ENCODE data around the gene EBF3. TPM values are rescaled to one million over a fixed set of nuclear protein-coding genes. Genes with fewer than 3 reads are reported as not detected.

The EBF3 gene
- total RNA-seq, 1 experiment from 2014 or later: 56.2 TPM

DNA sequence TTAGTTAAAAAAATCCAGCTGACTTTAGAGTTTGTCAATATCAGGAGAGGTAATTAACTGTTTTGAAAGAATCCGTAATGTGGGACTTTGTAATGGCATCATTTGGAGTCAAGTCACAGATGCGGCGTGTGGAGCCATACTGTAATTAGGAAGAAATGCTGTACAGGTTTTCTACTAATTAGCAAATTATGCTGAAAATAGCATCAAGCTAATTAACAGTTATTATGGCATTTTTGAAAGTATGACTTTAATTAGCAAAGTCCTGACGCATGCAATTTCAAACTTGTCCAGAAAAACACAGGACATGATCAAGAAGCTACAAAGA is 68.3 kb downstream of the EBF3 start:
- TF ChIP-seq EZH2 (IDR thresholded peaks at IDR 0.05; ENCODE audit: borderline replicate concordance, low read depth, low read length, poor library complexity, severe bottlenecking) (no peak), CTCF (conservative IDR thresholded peaks at IDR 0.05; ENCODE audit: low read depth, low read length) (no peak)
- DNase-seq (ENCODE audit: low spot score): no peak
- CTCF ChIA-PET: interaction anchor here (0.9 kb wide), 1 partner anchor 18 kb away, joined by 6 read pairs; no protein-coding TSS in a partner anchor
- no peaks in the 10 kb centered on the region for H3K9me3 ChIP-seq (ENCODE audit: low read depth, low read length, poor library complexity, severe bottlenecking)
- no TSS peak for BruUV-seq (replicated peaks)
- H3K27me3 ChIP-seq (replicated peaks; ENCODE audit: insufficient read depth, low read depth, low read length, poor library complexity): no peaks in the 10 kb centered on the region
- POLR2A ChIA-PET (ENCODE audit: low non-redundant PET): no interaction called here
- peaks cover 59% of the 10 kb centered on the region for H3K4me1 ChIP-seq (ENCODE audit: insufficient read depth, low read length, poor library complexity, severe bottlenecking)
- no peak overlapping the region for H3K27ac ChIP-seq (ENCODE audit: low read depth, low read length, poor library complexity, severe bottlenecking)
- no peaks in the 10 kb centered on the region for H3K36me3 ChIP-seq (ENCODE audit: insufficient read depth, low read length, poor library complexity, severe bottlenecking)
- intact Hi-C loops (cut with micrococcal nuclease; ENCODE audit: unreplicated experiment): no loop called here
- no peak overlapping the region for H3K4me3 ChIP-seq (ENCODE audit: low read depth, low read length, poor library complexity, severe bottlenecking)

GRCh38 chr10:129894698-129895097 is 69.4 kb downstream of the EBF3 start:
- intact Hi-C loops (cut with micrococcal nuclease; ENCODE audit: unreplicated experiment): loop anchor here (5.0 kb wide), 1 partner anchor 68 kb away; the partner anchor contains the start of gene EBF3
- TF ChIP-seq CTCF (conservative IDR thresholded peaks at IDR 0.05; ENCODE audit: low read depth, low read length) (no peak), EZH2 (IDR thresholded peaks at IDR 0.05; ENCODE audit: borderline replicate concordance, low read depth, low read length, poor library complexity, severe bottlenecking) (no peak)
- H3K9me3 ChIP-seq (ENCODE audit: low read depth, low read length, poor library complexity, severe bottlenecking): no peaks in the 10 kb centered on the region
- CTCF ChIA-PET: no interaction called here
- POLR2A ChIA-PET (ENCODE audit: low non-redundant PET): no interaction called here
- no peaks in the 10 kb centered on the region for H3K27me3 ChIP-seq (replicated peaks; ENCODE audit: insufficient read depth, low read depth, low read length, poor library complexity)
- no peak overlapping the region for H3K4me3 ChIP-seq (ENCODE audit: low read depth, low read length, poor library complexity, severe bottlenecking)
- no peak overlapping the region for H3K27ac ChIP-seq (ENCODE audit: low read depth, low read length, poor library complexity, severe bottlenecking)
- no peaks in the 10 kb centered on the region for H3K36me3 ChIP-seq (ENCODE audit: insufficient read depth, low read length, poor library complexity, severe bottlenecking)
- BruUV-seq (replicated peaks): no TSS peak
- no peak for DNase-seq (ENCODE audit: low spot score)
- H3K4me1 ChIP-seq (ENCODE audit: insufficient read depth, low read length, poor library complexity, severe bottlenecking): peaks cover 68% of the 10 kb centered on the region

DNA sequence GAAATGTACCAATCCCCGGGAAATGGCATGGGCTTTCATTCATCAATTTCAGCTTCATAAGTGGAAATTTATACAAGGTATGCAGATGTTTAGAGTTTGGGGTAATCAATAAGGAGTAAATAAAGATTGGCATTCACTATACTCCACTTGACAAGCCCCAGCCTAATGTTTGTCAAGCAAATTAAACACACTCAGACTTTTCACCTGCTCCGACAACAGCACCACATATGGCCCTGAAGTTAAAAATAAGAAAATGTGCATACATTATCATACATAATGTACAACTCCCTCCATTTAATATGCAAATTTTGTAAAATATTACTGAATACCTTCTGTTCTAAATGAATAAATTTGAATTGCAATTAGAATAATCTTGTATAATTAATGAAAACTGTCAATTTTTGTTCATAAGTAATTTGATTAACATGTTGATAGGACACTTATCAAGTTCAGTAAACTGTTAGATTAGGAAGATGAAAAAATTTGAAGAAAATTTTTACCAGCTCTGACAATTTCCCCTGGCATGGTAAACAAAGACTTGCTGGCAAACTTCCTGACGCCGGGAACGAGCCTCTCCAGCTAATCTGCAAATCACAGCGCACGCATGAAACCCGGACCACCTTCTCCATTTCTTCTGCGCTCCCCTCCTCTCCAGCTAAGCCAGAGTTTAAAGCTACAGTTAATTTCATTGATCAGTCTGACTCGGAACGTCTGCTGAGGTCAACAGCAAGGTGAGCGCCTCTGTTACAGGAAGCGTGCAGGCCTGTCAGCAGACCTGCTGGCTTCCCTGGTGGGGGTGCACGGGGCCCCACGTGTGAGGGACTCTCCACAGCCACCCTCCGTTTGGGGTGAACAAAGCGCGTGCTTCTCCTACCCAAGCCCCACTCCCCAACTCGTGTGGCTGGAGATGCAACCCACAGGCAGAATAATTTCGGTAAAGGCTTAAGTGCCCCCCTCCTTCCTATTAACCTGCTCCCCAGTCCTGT is 70.7 kb downstream of the EBF3 start:
- Histone ChIP-seq H3K27me3 (replicated peaks; ENCODE audit: insufficient read depth, low read depth, low read length, poor library complexity) (no peaks in the 10 kb centered on the region), H3K9me3 (ENCODE audit: low read depth, low read length, poor library complexity, severe bottlenecking) (no peaks in the 10 kb centered on the region), H3K27ac (ENCODE audit: low read depth, low read length, poor library complexity, severe bottlenecking) (peak overlapping the region; percentile 19), H3K4me3 (ENCODE audit: low read depth, low read length, poor library complexity, severe bottlenecking) (no peak overlapping the region), H3K4me1 (ENCODE audit: insufficient read depth, low read length, poor library complexity, severe bottlenecking) (peaks cover 70% of the 10 kb centered on the region), H3K36me3 (ENCODE audit: insufficient read depth, low read length, poor library complexity, severe bottlenecking) (no peaks in the 10 kb centered on the region)
- no peak for DNase-seq (ENCODE audit: low spot score)
- TF ChIP-seq CTCF (conservative IDR thresholded peaks at IDR 0.05; ENCODE audit: low read depth, low read length) (no peak), EZH2 (IDR thresholded peaks at IDR 0.05; ENCODE audit: borderline replicate concordance, low read depth, low read length, poor library complexity, severe bottlenecking) (no peak)
- ChIA-PET POLR2A (ENCODE audit: low non-redundant PET) (no interaction called here), CTCF (no interaction called here)
- intact Hi-C loops (cut with micrococcal nuclease; ENCODE audit: unreplicated experiment): loop anchor here (5.0 kb wide), 1 partner anchor 69 kb away; the partner anchor contains the start of gene EBF3
- BruUV-seq (replicated peaks): no TSS peak

Data from A673 (cell line).